GM23338 (cell line): ENCODE results near the gene GRM8. TPM values are rescaled to one million over a fixed set of nuclear protein-coding genes. Genes with fewer than 3 reads are reported as not detected.

Experiments used
- ATAC-seq: fragments of 200-7000 bp; cut with Tn5 transposase; 3 replicates; pipeline ENCODE4 v1.9.1; 2020
- DNase-seq: peaks from one replicate; pipeline ENCODE4 v3.0.0-alpha.2; 2015; ENCODE audit warnings: low spot score
- H2AFZ ChIP-seq: fragments of 200-600 bp; sonication (generic); 2 replicates; pipeline ENCODE4 v1.8.0; 2016; ENCODE audit warnings: antibody characterized with exemption, mild to moderate bottlenecking, moderate library complexity
- H3F3A ChIP-seq: fragments of 200-600 bp; sonication (generic); replicated peaks from 2 replicates; pipeline ENCODE4 v1.8.0; 2017; ENCODE audit warnings: antibody characterized with exemption, mixed run types, low read depth
- H3K27ac ChIP-seq: fragments of 200-600 bp; sonication (generic); 2 replicates; pipeline ENCODE4 v1.6.1; 2016; ENCODE audit warnings: low read depth
- H3K27me3 ChIP-seq: fragments of 200-600 bp; sonication (generic); 2 replicates; pipeline ENCODE4 v1.8.0; 2016; ENCODE audit warnings: mild to moderate bottlenecking, mixed run types, moderate library complexity; ENCODE audit not compliant: insufficient read depth
- H3K36me3 ChIP-seq: fragments of 200-600 bp; sonication (generic); 2 replicates; pipeline ENCODE4 v1.8.0; 2016; ENCODE audit warnings: mild to moderate bottlenecking; ENCODE audit not compliant: insufficient read depth
- H3K4me1 ChIP-seq: fragments of 200-600 bp; sonication (generic); 2 replicates; pipeline ENCODE4 v1.8.0; 2016; ENCODE audit warnings: mild to moderate bottlenecking, moderate library complexity; ENCODE audit not compliant: insufficient read depth
- H3K4me2 ChIP-seq: fragments of 200-600 bp; sonication (generic); 2 replicates; pipeline ENCODE4 v1.7.1; 2017; ENCODE audit warnings: mixed run types
- H3K4me3 ChIP-seq: fragments of 200-600 bp; sonication (generic); 2 replicates; pipeline ENCODE4 v1.6.1; 2016; ENCODE audit warnings: mixed run types
- H3K79me2 ChIP-seq: fragments of 200-600 bp; sonication (generic); replicated peaks from 2 replicates; pipeline ENCODE4 v1.8.0; 2017; ENCODE audit warnings: mild to moderate bottlenecking; ENCODE audit not compliant: insufficient read depth
- H3K9me2 ChIP-seq: fragments of 200-600 bp; sonication (generic); 2 replicates; pipeline ENCODE4 v1.8.0; 2017; ENCODE audit not compliant: insufficient read depth
- H4K20me1 ChIP-seq: fragments of 200-600 bp; sonication (generic); replicated peaks from 2 replicates; pipeline ENCODE4 v1.8.0; 2017; ENCODE audit warnings: mild to moderate bottlenecking; ENCODE audit not compliant: insufficient read depth
- H3K27ac Mint-ChIP-seq: 2 replicates; pipeline ENCODE4 v1.8.0; 2020; ENCODE audit warnings: inconsistent platforms, mild to moderate bottlenecking, moderate library complexity, mixed read lengths
- H3K27me3 Mint-ChIP-seq: 3 replicates; pipeline ENCODE4 v1.8.0; 2022; ENCODE audit warnings: low read depth, mild to moderate bottlenecking, moderate library complexity, mixed read lengths, inconsistent platforms; ENCODE audit not compliant: insufficient read depth, poor library complexity
- H3K36me3 Mint-ChIP-seq: 3 replicates; pipeline ENCODE4 v1.8.0; 2021; ENCODE audit warnings: low read depth, mild to moderate bottlenecking, inconsistent platforms, moderate library complexity, mixed read lengths
- H3K4me1 Mint-ChIP-seq: 3 replicates; pipeline ENCODE4 v1.8.0; 2020; ENCODE audit warnings: mild to moderate bottlenecking, inconsistent platforms, mixed read lengths
- H3K4me3 Mint-ChIP-seq: 3 replicates; pipeline ENCODE4 v1.8.0; 2021; ENCODE audit warnings: moderate library complexity, mild to moderate bottlenecking, inconsistent platforms, mixed read lengths
- H3K9me3 Mint-ChIP-seq: 3 replicates; pipeline ENCODE4 v1.8.0; 2020; ENCODE audit warnings: moderate library complexity, mild to moderate bottlenecking, inconsistent platforms, mixed read lengths
- CTCF ChIP-seq, 2 experiments: fragments of 200-600 bp in 1 of 2; sonication (generic) in 1 of 2; conservative IDR thresholded peaks; 2 replicates each; pipeline versions ENCODE4 v1.5.1 to v1.6.1; 2016 to 2017; ENCODE audit warnings: antibody characterized with exemption in 2 of 2, low read depth in 2 of 2, mild to moderate bottlenecking in 2 of 2, moderate library complexity in 1 of 2
- ETS1 ChIP-seq: IDR thresholded peaks from 2 replicates; pipeline ENCODE4 v1.6.1; 2016; ENCODE audit warnings: antibody characterized with exemption
- EZH2 ChIP-seq: fragments of 200-600 bp; sonication (generic); IDR thresholded peaks from one replicate; pipeline ENCODE4 v1.8.0; 2017; ENCODE audit warnings: antibody characterized with exemption, mild to moderate bottlenecking, low read depth; ENCODE audit not compliant: unreplicated experiment
- EZH2phosphoT487 ChIP-seq: fragments of 200-600 bp; sonication (generic); IDR thresholded peaks from one replicate; pipeline ENCODE4 v1.8.1; 2018; ENCODE audit warnings: antibody characterized with exemption; ENCODE audit not compliant: unreplicated experiment
- JUNB ChIP-seq: IDR thresholded peaks from one replicate; pipeline ENCODE4 v1.6.1; 2016; ENCODE audit warnings: antibody characterized with exemption; ENCODE audit not compliant: unreplicated experiment
- NANOG ChIP-seq: IDR thresholded peaks from 2 replicates; pipeline ENCODE4 v1.6.1; 2016; ENCODE audit warnings: antibody characterized with exemption, borderline replicate concordance
- POLR2AphosphoS5 ChIP-seq: IDR thresholded peaks from 2 replicates; pipeline ENCODE4 v1.6.1; 2016; ENCODE audit warnings: antibody characterized with exemption, low read depth
- REST ChIP-seq: IDR thresholded peaks from one replicate; pipeline ENCODE4 v1.6.1; 2018; ENCODE audit warnings: antibody characterized with exemption; ENCODE audit not compliant: unreplicated experiment
- STAT1 ChIP-seq: IDR thresholded peaks from one replicate; pipeline ENCODE4 v1.6.1; 2016; ENCODE audit warnings: antibody characterized with exemption; ENCODE audit not compliant: unreplicated experiment
- ZNF114 ChIP-seq: fragments of 250-450 bp; sonication (Bioruptor Pico); IDR thresholded peaks from 2 replicates; pipeline ENCODE4 v1.5.0; 2020; ENCODE audit warnings: mild to moderate bottlenecking, moderate library complexity
- ZNF331 ChIP-seq: fragments of 250-450 bp; sonication (Bioruptor Pico); IDR thresholded peaks from 2 replicates; pipeline ENCODE4 v1.5.0; 2020; ENCODE audit warnings: low read depth, mild to moderate bottlenecking, moderate library complexity
- ZNF462 ChIP-seq: fragments of 250-450 bp; sonication (Bioruptor Pico); IDR thresholded peaks from 2 replicates; pipeline ENCODE4 v1.5.0; 2020; ENCODE audit warnings: mild to moderate bottlenecking, moderate library complexity
- polyA plus RNA-seq: library from polyadenylated mRNA; unstranded; fragments of >200 nt; fragmentation: Nextera tagmentation; extraction: Ambion mirVana; gene quantifications from 2 replicates; pipeline ENCODE4 v1.2.1, GENCODE V29; 2016
- total RNA-seq: library from RNA; depleted of rRNA; stranded (reverse); fragments of >200 nt; shearing (Covaris generic); gene quantifications from 2 replicates; pipeline ENCODE4 v1.2.3, GENCODE V29; 2014

GRM8 gene
- total and polyA plus RNA-seq, 2 experiments from 2014 or later, result 1.9 to 6.6 TPM

GRCh38 chr7:126768836-126769235 is 483.9 kb downstream of the GRM8 start:
- Histone ChIP-seq H2AFZ (no peak overlapping the region), H3K27me3 (no peaks in the 10 kb centered on the region), H3K9me2 (no peaks in the 10 kb centered on the region), H3K36me3 (no peaks in the 10 kb centered on the region), H3K27ac (no peak overlapping the region), H3K4me3 (no peak overlapping the region), H4K20me1 (no peaks in the 10 kb centered on the region), H3K79me2 (no peaks in the 10 kb centered on the region), H3F3A (no peaks in the 10 kb centered on the region), H3K4me1 (no peaks in the 10 kb centered on the region), H3K4me2 (no peak overlapping the region)
- H3K36me3 Mint-ChIP-seq, result no peaks in the 10 kb centered on the region
- no peaks in the 10 kb centered on the region for H3K4me1 Mint-ChIP-seq
- no peaks in the 10 kb centered on the region for H3K9me3 Mint-ChIP-seq
- no peak for TF ChIP-seq EZH2
- no peak for TF ChIP-seq ZNF331 (CRISPR knock-in tag)
- TF ChIP-seq ZNF114 (CRISPR knock-in tag), result no peak
- no peak for TF ChIP-seq ZNF462 (CRISPR knock-in tag)
- no peak for TF ChIP-seq JUNB
- no peak for TF ChIP-seq STAT1
- TF ChIP-seq CTCF (conservative IDR thresholded peaks at IDR 0.05; ENCODE audit: low read depth in 2 of 2), result no peak
- no peak for TF ChIP-seq ETS1
- TF ChIP-seq EZH2phosphoT487, result no peak
- no peak for TF ChIP-seq NANOG
- TF ChIP-seq REST, result no peak
- no peak for TF ChIP-seq POLR2AphosphoS5
- DNase-seq (no peak), ATAC-seq (no peak)
- no peak overlapping the region for H3K4me3 Mint-ChIP-seq
- no peaks in the 10 kb centered on the region for H3K27me3 Mint-ChIP-seq
- no peak overlapping the region for H3K27ac Mint-ChIP-seq
